NCI-H460 (cell line): Measurements from ENCODE around the gene SUCNR1. TPM values are rescaled to one million over a fixed set of nuclear protein-coding genes. Genes with fewer than 3 reads are reported as not detected.
"Not testable (repeated sequence)": the region's sequence is repeated elsewhere in the genome, so short reads cannot be mapped to it uniquely, and the experiment has no call there.

Source experiments
- DNase-seq: peaks from one replicate; pipeline ENCODE4 v3.0.0-alpha.2; 2016; ENCODE audit warnings: low read depth; ENCODE audit errors: extremely low read depth
- total RNA-seq: library from RNA; depleted of rRNA; stranded (reverse); fragments of >200 nt; shearing (Covaris generic); gene quantifications from 2 replicates; pipeline ENCODE4 v1.2.3, GENCODE V29; 2014

The SUCNR1 gene
- total RNA-seq, 1 experiment from 2014 or later: 3.3 TPM

- DNase-seq: no peak
Measured at GRCh38 chr3:151869181-151869580, 4.3 kb upstream of the SUCNR1 start.

- DNase-seq: no peak
Measured at GRCh38 chr3:151871639-151872468, 1.6 kb upstream of the SUCNR1 start.

GRCh38 chr3:151874079-151874478 is 636 bp downstream of the SUCNR1 start:
- not testable (repeated sequence) for DNase-seq

- no peak for DNase-seq
Measured at GRCh38 chr3:151875759-151876158, 2.3 kb downstream of the SUCNR1 start.

- no peak for DNase-seq
Measured at GRCh38 chr3:151877269-151877668, 3.8 kb downstream of the SUCNR1 start.

- no peak for DNase-seq
Measured at GRCh38 chr3:151878465-151878864, 5.0 kb downstream of the SUCNR1 start.

- no peak for DNase-seq
Measured at GRCh38 chr3:151879037-151879436, 5.6 kb downstream of the SUCNR1 start.

- no peak for DNase-seq
Measured at GRCh38 chr3:151879679-151880415, 6.4 kb downstream of the SUCNR1 start.

GRCh38 chr3:151880416-151880690 is 6.9 kb downstream of the SUCNR1 start:
- no peak for DNase-seq

- no peak for DNase-seq
Measured at GRCh38 chr3:151881137-151881536, 7.7 kb downstream of the SUCNR1 start.

- DNase-seq: not testable (repeated sequence)
Measured at GRCh38 chr3:151885397-151885796, 12.0 kb downstream of the SUCNR1 start.

- not testable (repeated sequence) for DNase-seq
Measured at GRCh38 chr3:151887450-151888211, 14.2 kb downstream of the SUCNR1 start.

- DNase-seq: no peak
Measured at GRCh38 chr3:151890721-151891141, 17.3 kb downstream of the SUCNR1 start.

GRCh38 chr3:151891721-151892120 is 18.3 kb downstream of the SUCNR1 start:
- DNase-seq: no peak

- no peak for DNase-seq
Measured at GRCh38 chr3:151894219-151894618, 20.8 kb downstream of the SUCNR1 start.

GRCh38 chr3:151895478-151896241 is 22.2 kb downstream of the SUCNR1 start:
- no peak for DNase-seq

GRCh38 chr3:151896246-151897012 is 23.0 kb downstream of the SUCNR1 start:
- no peak for DNase-seq

GRCh38 chr3:151898121-151898520 is 24.7 kb downstream of the SUCNR1 start:
- not testable (repeated sequence) for DNase-seq

GRCh38 chr3:151898564-151899261 is 25.3 kb downstream of the SUCNR1 start:
- not testable (repeated sequence) for DNase-seq
